CD4-positive, alpha-beta T cell treated with Interleukin-17A for 1 hour (primary cell): ENCODE data around the gene CPA2.
"Not testable (repeated sequence)": the region's sequence is repeated elsewhere in the genome, so short reads cannot be mapped to it uniquely, and the experiment has no call there.

Source experiments
- DNase-seq: peaks from one replicate; pipeline ENCODE4 v3.0.0-alpha.2; 2020

The CPA2 gene

GRCh38 chr7:130266258-130266960, at the start of gene CPA2:
CPA2 (plus strand) TSS chr7:130266863; CDS start chr7:130266882, 19 bp downstream.
- no peak for DNase-seq

- DNase-seq: no peak
These were observed 47.6 kb upstream of the CPA2 start for GRCh38 chr7:130218806-130219620.

GRCh38 chr7:130219871-130220270, 46.8 kb upstream of the CPA2 start:
- no peak for DNase-seq

GRCh38 chr7:130221746-130222145, 44.9 kb upstream of the CPA2 start:
- no peak for DNase-seq

DNA sequence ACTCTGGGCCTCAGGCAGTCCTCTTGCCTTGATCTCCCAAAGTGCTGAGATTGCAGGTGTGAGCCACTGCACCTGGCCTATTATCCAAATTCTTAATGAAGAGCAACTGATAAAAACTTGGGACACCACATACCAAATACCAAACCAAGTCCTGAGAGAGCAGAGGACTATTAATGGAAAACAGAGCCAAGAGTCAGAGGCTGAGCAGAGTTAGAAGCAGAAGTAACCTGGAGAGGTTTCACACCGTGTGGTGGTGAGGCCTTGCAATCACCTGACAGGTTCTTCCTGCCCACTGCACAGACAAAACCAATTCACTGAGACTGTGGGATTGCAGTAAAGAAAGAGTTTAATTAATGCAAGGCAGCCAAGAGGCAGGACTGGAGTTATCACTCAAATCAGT, 43.0 kb upstream of the CPA2 start:
- no peak for DNase-seq

DNA sequence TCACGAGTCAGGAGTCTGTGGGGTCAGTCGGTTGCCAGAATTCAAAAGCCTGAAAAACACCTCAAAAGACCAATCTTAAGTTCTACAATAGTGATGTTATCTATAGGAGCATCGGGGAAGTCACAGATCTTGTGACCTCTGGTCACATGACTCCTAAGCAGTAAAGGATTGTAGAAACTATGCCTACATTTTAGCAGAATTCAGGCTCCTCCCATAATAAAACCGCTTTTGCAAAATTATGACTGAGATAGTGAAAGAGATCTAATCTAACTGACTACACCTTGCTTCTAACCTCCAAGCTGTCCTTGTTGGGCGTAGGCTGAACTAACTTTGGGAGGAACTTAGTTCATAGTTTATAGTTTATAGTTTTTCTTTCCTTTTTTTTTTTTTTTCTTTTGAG, 42.5 kb upstream of the CPA2 start:
- DNase-seq: no peak

DNA sequence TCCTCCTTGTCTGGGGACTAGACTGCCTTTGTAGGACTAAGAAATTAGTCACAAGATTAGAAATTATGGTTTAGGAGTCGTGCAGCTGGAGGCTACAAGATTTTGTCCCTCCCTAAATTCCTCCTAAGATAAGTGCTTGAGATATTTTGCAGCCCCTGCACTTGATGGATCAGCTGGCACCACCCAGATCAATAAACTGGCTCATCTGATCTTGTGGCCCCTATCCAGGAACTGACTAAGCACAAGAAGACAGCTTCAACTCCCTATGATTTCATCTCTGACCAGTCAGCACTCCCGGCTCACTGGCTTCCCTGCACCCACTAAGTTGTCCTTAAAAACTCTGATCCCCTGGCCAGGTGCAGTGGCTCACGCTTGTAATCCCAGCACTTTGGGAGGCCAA, 41.7 kb upstream of the CPA2 start:
- not testable (repeated sequence) for DNase-seq

DNA sequence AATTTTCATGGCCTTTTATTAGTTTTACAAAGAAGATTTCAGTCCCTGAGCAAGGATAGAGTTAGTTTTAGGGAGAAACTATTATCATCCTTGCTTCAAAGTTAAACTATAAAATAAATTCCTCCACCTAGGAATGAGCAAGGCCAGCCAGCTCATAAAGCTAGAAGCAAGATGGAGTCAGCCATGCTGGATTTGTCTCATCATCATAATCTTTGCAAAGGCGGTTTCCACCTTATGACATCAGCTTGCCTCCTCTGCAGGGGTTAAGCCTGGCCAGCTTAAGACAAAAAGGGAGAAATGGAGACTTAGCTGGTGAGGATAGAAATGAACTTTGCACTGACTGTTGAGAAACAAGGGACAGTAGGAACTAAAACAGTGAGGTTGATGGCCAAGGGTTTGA, 40.3 kb upstream of the CPA2 start:
- DNase-seq: no peak

GRCh38 chr7:130227883-130228575, 38.6 kb upstream of the CPA2 start:
- no peak for DNase-seq

DNA sequence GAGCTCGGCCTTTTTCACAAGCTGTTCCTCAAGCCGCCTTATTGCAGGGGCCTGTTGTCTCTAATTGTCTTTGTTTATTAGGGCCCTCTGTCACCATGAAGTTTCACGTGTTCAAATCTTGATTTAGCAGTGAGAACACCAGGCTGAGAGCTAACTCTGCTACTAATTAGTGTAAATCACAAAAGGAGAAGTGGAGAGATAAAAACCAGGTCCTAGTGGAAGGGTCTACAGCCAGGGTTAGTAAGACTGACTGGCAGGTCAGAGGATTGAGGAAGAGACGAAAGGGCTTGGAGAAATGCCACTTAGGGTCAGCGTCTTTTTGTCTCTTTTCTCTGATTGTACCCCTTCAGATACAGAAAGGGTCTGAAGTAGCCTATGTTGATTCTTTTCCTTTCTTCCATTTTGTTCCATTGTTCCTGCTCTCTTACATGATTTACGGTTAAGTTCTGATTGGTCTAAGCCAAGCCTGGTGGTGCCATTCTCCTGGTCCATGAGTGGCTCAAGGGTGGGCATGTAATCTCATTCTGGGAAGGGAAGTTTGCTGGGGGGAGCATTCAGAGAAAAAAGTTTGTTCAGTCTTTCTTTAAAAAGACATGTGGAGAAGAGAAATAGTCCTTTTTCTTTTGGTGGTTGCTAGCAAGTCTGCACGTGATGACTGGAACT, 37.7 kb upstream of the CPA2 start:
- DNase-seq: no peak

GRCh38 chr7:130229981-130230380, 36.7 kb upstream of the CPA2 start:
- not testable (repeated sequence) for DNase-seq

- DNase-seq: no peak
These were observed 34.9 kb upstream of the CPA2 start for GRCh38 chr7:130231792-130232191.

GRCh38 chr7:130232209-130232608, 34.5 kb upstream of the CPA2 start:
- no peak for DNase-seq

DNA sequence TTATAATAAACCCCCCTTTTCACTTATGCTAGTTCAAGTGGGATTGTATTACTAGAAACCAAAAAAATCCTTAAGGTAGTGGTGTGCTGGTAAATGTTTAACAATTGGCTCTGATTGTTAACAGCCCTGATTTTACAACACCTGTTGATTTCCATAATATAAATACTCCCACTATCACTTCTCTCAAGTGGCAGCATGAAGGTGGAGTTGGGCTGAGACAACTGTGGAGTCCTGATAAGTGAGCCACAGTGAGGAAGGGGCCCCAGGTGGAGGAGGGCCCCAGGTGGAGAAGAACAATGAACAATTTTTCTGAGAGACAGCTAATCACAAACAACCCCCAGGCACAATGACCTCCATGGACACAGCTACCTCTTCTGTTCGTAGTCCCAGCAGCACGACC, 32.6 kb upstream of the CPA2 start:
- no peak for DNase-seq

DNA sequence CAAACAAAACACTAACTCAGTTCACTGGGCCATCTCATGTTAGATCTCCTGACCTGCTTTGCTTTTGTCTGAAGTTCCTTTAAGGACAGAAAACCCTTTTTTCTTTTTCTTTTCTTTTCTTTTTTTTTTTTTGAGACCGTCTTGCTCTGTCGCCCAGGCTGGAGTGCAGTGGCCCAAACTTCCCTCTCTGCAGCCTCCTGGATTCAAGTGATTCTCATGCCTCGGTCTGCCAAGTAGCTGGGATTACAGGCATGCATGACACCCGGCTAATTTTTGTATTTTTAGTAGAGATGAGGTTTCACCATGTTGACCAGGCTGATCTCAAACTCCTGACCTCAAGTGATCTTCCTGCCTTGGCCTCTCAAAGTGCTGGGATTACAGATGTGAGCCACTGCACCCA, 30.3 kb upstream of the CPA2 start:
- not testable (repeated sequence) for DNase-seq

GRCh38 chr7:130240240-130240639, 26.4 kb upstream of the CPA2 start:
- no peak for DNase-seq

GRCh38 chr7:130242198-130243014, 24.3 kb upstream of the CPA2 start:
- peak; percentile 40 for DNase-seq

GRCh38 chr7:130243486-130243885, 23.2 kb upstream of the CPA2 start:
- DNase-seq: not testable (repeated sequence)

DNA sequence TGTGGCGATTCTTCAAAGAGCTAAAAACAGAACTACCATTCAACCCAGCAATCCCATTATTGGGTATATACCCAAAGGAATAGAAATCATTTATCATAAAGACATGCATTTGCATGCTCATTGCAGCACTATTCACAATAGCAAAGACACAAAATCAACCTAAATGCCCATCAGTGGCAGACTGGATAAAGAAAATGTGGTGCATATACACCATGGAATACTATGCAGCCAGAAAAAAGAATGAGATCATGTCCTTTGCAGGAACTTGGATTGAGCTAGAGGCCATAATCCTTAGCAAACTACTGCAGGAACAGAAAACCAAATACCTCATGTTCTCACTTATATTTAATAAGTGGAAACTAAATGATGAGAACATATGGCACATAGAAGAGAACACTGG, 20.2 kb upstream of the CPA2 start:
- DNase-seq: not testable (repeated sequence)

GRCh38 chr7:130248842-130249241, 17.8 kb upstream of the CPA2 start:
- not testable (repeated sequence) for DNase-seq

DNA sequence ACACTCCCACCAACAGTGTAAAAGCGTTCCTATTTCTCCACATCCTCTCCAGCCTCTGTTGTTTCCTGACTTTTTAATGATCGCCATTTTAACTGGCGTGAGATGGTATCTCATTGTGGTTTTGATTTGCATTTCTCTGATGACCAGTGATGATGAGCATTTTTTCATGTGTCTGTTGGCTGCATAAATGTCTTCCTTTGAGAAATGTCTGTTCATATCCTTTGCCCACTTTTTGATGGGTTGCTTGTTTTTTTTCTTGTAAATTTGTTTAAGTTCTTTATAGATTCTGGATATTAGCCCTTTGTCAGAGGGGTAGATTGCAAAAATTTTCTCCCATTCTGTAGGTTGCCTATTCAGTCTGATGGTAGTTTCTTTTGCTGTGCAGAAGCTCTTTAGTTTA, 17.0 kb upstream of the CPA2 start:
- DNase-seq: not testable (repeated sequence)

DNA sequence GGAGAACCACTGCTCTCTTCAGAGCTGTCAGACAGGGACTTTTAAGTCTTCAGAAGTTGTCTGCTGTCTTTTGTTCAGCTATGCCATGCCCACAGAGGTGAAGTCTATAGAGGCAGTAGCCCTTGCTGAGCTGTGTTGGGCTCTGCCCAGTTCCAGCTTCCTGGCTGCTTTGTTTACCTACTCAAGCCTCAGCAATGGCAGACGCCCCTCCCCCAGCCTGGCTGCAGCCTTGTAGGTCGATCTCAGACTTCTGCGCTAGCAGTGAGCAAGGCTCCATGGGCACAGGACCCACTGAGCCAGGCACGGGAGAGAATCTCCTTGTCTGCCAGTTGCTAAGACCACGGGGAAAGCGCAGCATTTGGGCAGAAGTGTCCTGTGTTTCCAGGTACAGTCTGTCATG, 12.1 kb upstream of the CPA2 start:
- no peak for DNase-seq
